Coronary artery (tissue), 2 donors: ENCODE data around the gene FBXL7.

Experiments
- DNase-seq: peaks from one replicate; pipeline ENCODE4 v3.0.0-alpha.2; 2017; ENCODE audit warnings: low spot score
- H3K27ac ChIP-seq, 2 donors: fragments of 200-600 bp; sonication (generic); one replicate each; pipeline ENCODE4 v1.5.1; 2016 to 2019
- H3K4me3 ChIP-seq: fragments of 200-600 bp; sonication (generic); 2 replicates; pipeline ENCODE4 v1.5.1; 2016; ENCODE audit warnings: mild to moderate bottlenecking, moderate library complexity
- CTCF ChIP-seq: fragments of 200-600 bp; sonication (generic); IDR thresholded peaks from one replicate; pipeline ENCODE4 v1.5.1; 2019; ENCODE audit warnings: antibody characterized with exemption

The FBXL7 gene

GRCh38 chr5:15957124-15957523 is 457.1 kb downstream of the FBXL7 start:
- Histone ChIP-seq H3K27ac (no peak overlapping the region), H3K4me3 (no peak overlapping the region)
- no peak for TF ChIP-seq CTCF
- no peak for DNase-seq

- H3K27ac ChIP-seq = no peak overlapping the region
- TF ChIP-seq CTCF = no peak
- H3K4me3 ChIP-seq = no peak overlapping the region
- no peak for DNase-seq
Observed at GRCh38 chr5:15959370-15960164, 459.6 kb downstream of the FBXL7 start.

- Histone ChIP-seq H3K4me3 (no peak overlapping the region), H3K27ac (no peak overlapping the region)
- no peak for DNase-seq
- no peak for TF ChIP-seq CTCF
Observed at GRCh38 chr5:15966066-15966640, 466.2 kb downstream of the FBXL7 start.

GRCh38 chr5:15966651-15967050 is 466.7 kb downstream of the FBXL7 start:
- no peak for DNase-seq
- Histone ChIP-seq H3K27ac (no peak overlapping the region), H3K4me3 (no peak overlapping the region)
- no peak for TF ChIP-seq CTCF

GRCh38 chr5:15968993-15969392 is 469.0 kb downstream of the FBXL7 start:
- no peak overlapping the region for H3K27ac ChIP-seq
- no peak for TF ChIP-seq CTCF
- DNase-seq = no peak
- no peak overlapping the region for H3K4me3 ChIP-seq

- no peak for DNase-seq
- no peak for TF ChIP-seq CTCF
- Histone ChIP-seq H3K4me3 (no peak overlapping the region), H3K27ac (no peak overlapping the region)
Observed at GRCh38 chr5:15977851-15978250, 477.9 kb downstream of the FBXL7 start.

GRCh38 chr5:15980835-15981234 is 480.9 kb downstream of the FBXL7 start:
- DNase-seq = no peak
- H3K4me3 ChIP-seq = no peak overlapping the region
- H3K27ac ChIP-seq = no peak overlapping the region
- TF ChIP-seq CTCF = no peak
